ENCODE results near the gene CYB5A. TPM values are rescaled to one million over a fixed set of nuclear protein-coding genes. Genes with fewer than 3 reads are reported as not detected.
A peak's percentile ranks its signal among the peaks of the same experiment; 100 is the strongest.

CYB5A gene
- total and polyA plus RNA-seq, 9 of the 15 experiments (the other 6 are each of a cell fraction or from before 2014, with no cell fraction given): 11.9 to 22.6 (median 14.1) TPM

- TF ChIP-seq FOXK2 (conservative IDR thresholded peaks at IDR 0.05 in 1 of 2, IDR thresholded peaks at IDR 0.05 in 1 of 2; ENCODE audit: low read depth in 2 of 2): 0 out of 4 replicates have a peak, but pooled peaks of 1 of the 2 experiments have one; percentile 20
- TF ChIP-seq ZNF639 (CRISPR knock-in tag; conservative IDR thresholded peaks at IDR 0.05 in 1 of 2, IDR thresholded peaks at IDR 0.05 in 1 of 2): 0 out of 4 replicates have a peak, but pooled peaks of 1 of the 2 experiments have one; percentile 47
- 0 out of 2 replicates have a peak, but pooled peaks have one; percentile 34 for TF ChIP-seq ZNF175 (CRISPR knock-in tag; IDR thresholded peaks at IDR 0.05; ENCODE audit: low read depth)
- TF ChIP-seq ZNF75A (CRISPR knock-in tag; IDR thresholded peaks at IDR 0.05): no peak
- no peak for TF ChIP-seq NCOA2 (IDR thresholded peaks at IDR 0.05; ENCODE audit: partially characterized antibody in 2 of 2)
- TF ChIP-seq ZNF695 (CRISPR knock-in tag; IDR thresholded peaks at IDR 0.05): no peak
- no peak for TF ChIP-seq ZNF707 (CRISPR knock-in tag; conservative IDR thresholded peaks at IDR 0.05)
- TF ChIP-seq HDAC6 (IDR thresholded peaks at IDR 0.05; ENCODE audit: low read depth, low read length): no peak
- no peak for TF ChIP-seq BRCA1 (IDR thresholded peaks at IDR 0.05)
- TF ChIP-seq BRCA1 (CRISPR knock-in tag; IDR thresholded peaks at IDR 0.05): no peak
- TF ChIP-seq RBM14 (IDR thresholded peaks at IDR 0.05; ENCODE audit: borderline replicate concordance, insufficient read depth, low read depth, low read length): no peak
- no peak for TF ChIP-seq BRF1 (IDR thresholded peaks at IDR 0.05; ENCODE audit: borderline replicate concordance, extremely low read depth, insufficient read length)
- TF ChIP-seq PKNOX1 (IDR thresholded peaks at IDR 0.05): peak; percentile 81
- TF ChIP-seq THRAP3 (IDR thresholded peaks at IDR 0.05; ENCODE audit: borderline replicate concordance): no peak
- no peak for TF ChIP-seq USF1 (CRISPR knock-in tag; IDR thresholded peaks at IDR 0.05)
- TF ChIP-seq CBFA2T3 (IDR thresholded peaks at IDR 0.05): peak; percentile 67
- TF ChIP-seq E2F1 (CRISPR knock-in tag; IDR thresholded peaks at IDR 0.05): no peak
- TF ChIP-seq GATA2 (CRISPR knock-in tag; IDR thresholded peaks at IDR 0.05): no peak
- no peak for TF ChIP-seq IRF2 (CRISPR knock-in tag; IDR thresholded peaks at IDR 0.05)
- no peak for TF ChIP-seq ARID3A (IDR thresholded peaks at IDR 0.05; ENCODE audit: borderline replicate concordance, low read depth, low read length)
- peak; percentile 61 to 64; a peak in 2 of 4 replicates for TF ChIP-seq TRIM24 (IDR thresholded peaks at IDR 0.05)
- TF ChIP-seq TAF15 (IDR thresholded peaks at IDR 0.05; ENCODE audit: low read depth, low read length): no peak
Measured at GRCh38 chr18:74251297-74252038, 40.3 kb downstream of the CYB5A start (continued).
